ENCODE results near the gene AK5.

The AK5 gene

DNA sequence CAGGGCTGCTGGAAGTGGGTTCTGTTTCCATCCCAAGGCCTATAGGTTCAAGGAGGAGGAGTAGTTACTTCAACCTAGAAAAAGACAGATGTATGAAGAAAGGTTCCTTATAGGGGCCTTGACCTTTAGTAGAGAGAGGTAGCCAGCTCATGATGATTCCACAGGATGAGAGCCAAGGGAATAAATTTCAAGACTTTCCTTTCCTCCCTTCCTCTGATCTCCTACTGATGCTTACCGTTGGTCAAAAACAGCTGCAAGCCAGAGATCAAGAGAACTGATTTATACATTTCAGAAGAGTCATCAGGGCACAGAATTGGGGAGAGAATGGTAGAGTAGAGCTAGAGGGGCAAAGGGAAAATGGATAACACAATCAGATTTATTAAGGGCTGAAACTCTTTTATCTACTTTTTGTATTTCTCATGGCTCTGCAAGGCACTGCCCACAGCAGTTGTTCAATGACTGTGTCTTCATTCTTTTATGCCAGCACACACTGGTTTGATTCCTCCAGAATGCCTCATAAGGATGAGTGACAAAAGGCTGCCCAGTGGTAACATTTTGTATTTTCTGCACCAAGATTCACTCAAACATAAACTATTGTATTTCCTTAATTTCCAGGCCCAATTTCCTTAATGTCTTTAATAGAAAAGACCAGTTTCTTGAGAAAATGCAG is 37.4 kb downstream of the AK5 start:
- TF ChIP-seq, protein P1, sequence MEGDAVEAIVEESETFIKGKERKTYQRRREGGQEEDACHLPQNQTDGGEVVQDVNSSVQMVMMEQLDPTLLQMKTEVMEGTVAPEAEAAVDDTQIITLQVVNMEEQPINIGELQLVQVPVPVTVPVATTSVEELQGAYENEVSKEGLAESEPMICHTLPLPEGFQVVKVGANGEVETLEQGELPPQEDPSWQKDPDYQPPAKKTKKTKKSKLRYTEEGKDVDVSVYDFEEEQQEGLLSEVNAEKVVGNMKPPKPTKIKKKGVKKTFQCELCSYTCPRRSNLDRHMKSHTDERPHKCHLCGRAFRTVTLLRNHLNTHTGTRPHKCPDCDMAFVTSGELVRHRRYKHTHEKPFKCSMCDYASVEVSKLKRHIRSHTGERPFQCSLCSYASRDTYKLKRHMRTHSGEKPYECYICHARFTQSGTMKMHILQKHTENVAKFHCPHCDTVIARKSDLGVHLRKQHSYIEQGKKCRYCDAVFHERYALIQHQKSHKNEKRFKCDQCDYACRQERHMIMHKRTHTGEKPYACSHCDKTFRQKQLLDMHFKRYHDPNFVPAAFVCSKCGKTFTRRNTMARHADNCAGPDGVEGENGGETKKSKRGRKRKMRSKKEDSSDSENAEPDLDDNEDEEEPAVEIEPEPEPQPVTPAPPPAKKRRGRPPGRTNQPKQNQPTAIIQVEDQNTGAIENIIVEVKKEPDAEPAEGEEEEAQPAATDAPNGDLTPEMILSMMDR (conservative IDR thresholded peaks at IDR 0.05; ENCODE audit: low read depth, low read length) = no peak
- no peak for DNase-seq (ENCODE audit: low read depth)
- H3K4me3 ChIP-seq (ENCODE audit: low read depth, low read length) = no peak overlapping the region

DNA sequence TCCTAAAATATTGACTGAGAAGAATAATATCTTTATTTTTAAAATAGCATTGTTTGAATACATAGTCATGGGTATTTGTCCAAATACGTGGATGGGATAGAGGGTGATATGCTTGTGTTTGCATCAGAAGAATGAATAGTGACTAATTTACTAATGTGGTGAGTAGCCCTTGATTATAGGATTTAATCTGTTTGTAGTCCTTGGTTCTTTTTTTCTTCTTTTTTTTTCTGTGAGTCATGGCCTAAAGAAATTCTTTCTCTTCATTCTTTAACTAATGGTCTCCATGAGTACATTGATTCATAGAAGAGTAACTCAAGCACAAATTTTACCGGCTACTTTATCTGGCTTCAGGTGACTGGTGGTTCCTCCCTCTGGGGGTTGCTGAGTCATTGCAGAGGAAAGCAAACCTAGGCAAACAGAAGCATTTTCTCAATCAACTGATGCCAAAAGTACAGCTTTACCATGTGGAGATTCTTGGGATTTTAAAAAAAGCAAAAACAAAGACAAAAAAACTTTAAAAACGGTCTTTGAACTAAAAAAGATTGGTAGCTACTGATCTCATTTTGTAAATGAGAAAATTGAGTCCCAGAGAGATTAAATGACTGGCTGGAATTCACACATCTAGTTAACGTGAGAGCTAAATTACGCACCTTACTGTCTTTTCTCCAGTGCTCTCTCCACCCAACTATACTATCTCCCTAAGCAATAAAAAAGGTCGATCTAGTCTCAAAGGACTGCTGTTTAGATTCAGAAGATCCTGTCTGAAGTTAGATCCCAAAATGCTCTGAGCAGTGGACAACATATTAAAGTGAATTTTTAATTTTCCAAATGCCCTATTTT is 40.5 kb downstream of the AK5 start:
- H3K4me3 ChIP-seq (ENCODE audit: low read depth, low read length) = no peak overlapping the region
- peak; percentile 81 for DNase-seq (ENCODE audit: low read depth)
- TF ChIP-seq, protein P1 (conservative IDR thresholded peaks at IDR 0.05; ENCODE audit: low read depth, low read length) = no peak

GRCh38 chr1:77333501-77333900 is 51.7 kb downstream of the AK5 start:
- H3K4me3 ChIP-seq (ENCODE audit: low read depth, low read length) = no peak overlapping the region
- no peak for DNase-seq (ENCODE audit: low read depth)
- TF ChIP-seq, protein P1 (conservative IDR thresholded peaks at IDR 0.05; ENCODE audit: low read depth, low read length) = no peak

DNA sequence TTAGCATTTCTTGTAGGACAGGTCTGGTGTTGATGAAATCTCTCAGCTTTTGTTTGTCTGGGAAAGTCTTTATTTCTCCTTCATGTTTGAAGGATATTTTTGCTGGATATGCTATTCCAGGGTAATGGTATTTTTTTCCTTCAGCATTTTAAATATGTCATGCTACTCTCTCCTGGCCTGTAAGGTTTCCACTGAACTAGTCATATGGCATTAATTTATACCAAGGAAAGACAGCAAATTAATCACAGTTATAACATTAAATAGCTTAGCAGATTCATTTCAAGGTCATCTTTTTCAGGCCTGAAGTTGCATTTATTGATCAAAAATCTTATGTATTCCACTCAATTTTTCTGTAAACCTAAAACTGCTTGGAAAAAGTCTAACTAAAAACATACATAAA is 54.9 kb downstream of the AK5 start:
- no peak for DNase-seq (ENCODE audit: low read depth)
- TF ChIP-seq, protein P1 (conservative IDR thresholded peaks at IDR 0.05; ENCODE audit: low read depth, low read length) = no peak
- H3K4me3 ChIP-seq (ENCODE audit: low read depth, low read length) = no peak overlapping the region

DNA sequence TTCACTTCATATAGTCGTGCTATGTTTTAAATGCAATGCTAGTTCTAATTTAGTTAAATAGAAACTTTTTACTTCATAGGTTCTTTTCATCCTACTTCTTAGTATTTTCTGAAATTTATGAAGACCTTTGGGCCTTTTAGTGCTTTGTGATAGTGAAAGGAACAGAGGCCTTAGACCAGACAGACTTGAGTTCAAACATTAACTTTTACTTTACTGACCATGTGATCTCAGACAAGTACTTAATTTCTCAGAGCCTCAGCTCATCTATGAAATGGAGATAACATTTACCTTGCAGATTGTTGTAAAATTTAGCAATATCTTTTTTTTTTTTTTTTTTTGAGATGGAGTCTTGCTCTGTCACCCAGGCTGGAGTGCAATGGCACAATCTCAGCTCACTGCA is 57.5 kb downstream of the AK5 start:
- no peak overlapping the region for H3K4me3 ChIP-seq (ENCODE audit: low read depth, low read length)
- TF ChIP-seq, protein P1 (conservative IDR thresholded peaks at IDR 0.05; ENCODE audit: low read depth, low read length) = no peak
- DNase-seq (ENCODE audit: low read depth) = no peak

DNA sequence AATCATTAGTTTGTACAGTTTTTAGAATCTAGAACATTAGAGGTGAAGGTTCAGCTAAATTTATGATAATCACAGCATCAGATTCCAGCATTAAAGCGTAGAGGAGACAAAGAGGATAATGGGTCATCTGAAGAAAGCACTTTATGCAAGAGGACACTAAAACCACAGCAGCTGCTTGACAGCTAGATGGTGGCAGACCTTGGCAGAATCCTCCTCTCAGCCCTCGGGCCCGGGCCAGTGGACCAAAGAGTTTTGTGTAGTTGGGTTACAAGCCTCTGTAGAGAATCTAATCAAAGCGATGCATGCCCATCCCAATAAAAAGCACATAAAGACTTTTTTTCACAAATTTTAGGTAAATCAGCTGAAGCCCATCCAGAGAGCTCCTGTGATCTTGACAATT is 59.4 kb downstream of the AK5 start:
- TF ChIP-seq, protein P1 (conservative IDR thresholded peaks at IDR 0.05; ENCODE audit: low read depth, low read length) = no peak
- no peak for DNase-seq (ENCODE audit: low read depth)
- H3K4me3 ChIP-seq (ENCODE audit: low read depth, low read length) = no peak overlapping the region
